Measurements from ENCODE around the gene MED9. TPM values are rescaled to one million over a fixed set of nuclear protein-coding genes. Genes with fewer than 3 reads are reported as not detected.

The MED9 gene
- total RNA-seq = 6.9 and 10.2 TPM in 2 replicates

GRCh38 chr17:17476865-17477467 is at the start of gene MED9:
MED9 (plus strand) TSS chr17:17477000; CDS start chr17:17477042, 42 bp downstream.

GRCh38 chr17:17496189-17497064 is 19.6 kb downstream of the MED9 start, which contains the start of gene RASD1:
RASD1 (minus strand) TSS chr17:17496395; CDS start chr17:17496181, 214 bp downstream.

Other genes with a start within 250 kb of the MED9 start
- 35.9 and 57.6 TPM in 2 replicates for gene FLCN, start 239.8 kb upstream of the MED9 start, total RNA-seq
- 42.5 and 55.5 TPM in 2 replicates for gene COPS3, start 195.8 kb upstream of the MED9 start, total RNA-seq
- gene NT5M, start 173.6 kb upstream of the MED9 start, total RNA-seq = 2.5 and 4.8 TPM in 2 replicates
- gene RASD1, start 19.4 kb downstream of the MED9 start, total RNA-seq = 2.0 and 8.1 TPM in 2 replicates
- gene PEMT, start 114.7 kb downstream of the MED9 start, total RNA-seq = 35.0 and 37.5 TPM in 2 replicates
- 11.0 and 19.6 TPM in 2 replicates for gene RAI1, start 204.5 kb downstream of the MED9 start, total RNA-seq

Measured in pericardium fibroblast (primary cell).